Nephron progenitor cell (in vitro differentiated cells): Measurements from ENCODE around the gene NDUFA6.
"Not testable (repeated sequence)": the region's sequence is repeated elsewhere in the genome, so short reads cannot be mapped to it uniquely, and the experiment has no call there.

Experiments used
- DNase-seq: peaks from one replicate; pipeline ENCODE4 v3.0.0; 2021
- H3K27ac Mint-ChIP-seq: 2 replicates; pipeline ENCODE4 v1.8.0; 2021; ENCODE audit warnings: mild to moderate bottlenecking, moderate library complexity, mixed read lengths
- H3K27me3 Mint-ChIP-seq: 2 replicates; pipeline ENCODE4 v1.8.0; 2021; ENCODE audit warnings: mild to moderate bottlenecking, low read depth, mixed read lengths; ENCODE audit not compliant: poor library complexity
- H3K36me3 Mint-ChIP-seq: 2 replicates; pipeline ENCODE4 v1.8.0; 2021; ENCODE audit warnings: low read depth, mixed read lengths
- H3K4me1 Mint-ChIP-seq: 2 replicates; pipeline ENCODE4 v1.8.0; 2021; ENCODE audit warnings: mixed read lengths
- H3K4me3 Mint-ChIP-seq: 2 replicates; pipeline ENCODE4 v1.8.0; 2021; ENCODE audit warnings: mild to moderate bottlenecking, moderate library complexity, mixed read lengths
- H3K9me3 Mint-ChIP-seq: 2 replicates; pipeline ENCODE4 v1.8.0; 2021; ENCODE audit warnings: mild to moderate bottlenecking, moderate library complexity, mixed read lengths
- TF ChIP-seq, protein P1 (sequence below): fragments of 200-600 bp; sonication (generic); IDR thresholded peaks from 2 replicates; pipeline ENCODE4 v1.5.0; 2021; ENCODE audit warnings: antibody characterized with exemption

NDUFA6 gene

DNA sequence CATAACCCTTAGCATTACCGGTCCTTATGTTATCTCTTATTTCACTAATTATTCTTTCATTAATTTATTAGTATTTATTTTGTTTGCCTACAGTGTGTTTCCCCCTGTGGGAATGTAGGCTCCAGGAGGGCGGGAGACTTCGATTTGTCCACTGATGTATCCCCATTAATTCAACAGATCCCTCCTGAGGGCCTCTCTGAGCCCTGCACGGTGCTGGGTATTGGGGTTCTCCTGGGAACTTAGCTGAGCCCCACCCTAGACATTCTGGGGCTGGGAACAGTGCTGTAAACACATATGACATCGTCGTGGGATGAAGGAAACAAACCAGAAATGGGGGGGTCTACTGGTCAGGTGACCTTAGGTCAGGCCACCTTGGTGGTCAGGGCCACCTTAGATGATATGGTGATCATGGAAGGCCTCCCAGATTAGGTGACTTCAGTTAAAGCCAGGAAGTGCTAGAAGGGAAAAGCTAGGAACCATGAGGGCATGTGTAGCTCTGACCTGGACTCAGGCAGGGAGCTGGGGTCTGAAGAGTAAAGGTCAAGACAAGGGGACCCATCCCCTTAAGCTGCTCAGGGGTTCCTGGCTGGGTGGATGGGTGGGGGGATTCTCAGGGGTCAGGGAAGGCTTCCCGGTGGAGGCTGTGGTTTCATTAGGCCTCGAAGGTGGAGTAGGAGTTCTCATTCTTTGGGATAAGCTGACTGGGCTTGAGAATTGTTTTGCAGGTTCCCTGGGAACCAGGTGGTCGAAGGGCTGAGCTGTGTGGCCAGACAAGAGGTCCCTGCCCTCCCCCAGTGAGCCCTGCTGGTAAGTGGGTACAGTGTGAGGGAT lies 15.5 kb downstream of the NDUFA6 start:
- Mint-ChIP-seq H3K4me1 (peaks cover 67% of the 10 kb centered on the region), H3K36me3 (no peaks in the 10 kb centered on the region), H3K27me3 (peaks cover 4% of the 10 kb centered on the region), H3K9me3 (no peaks in the 10 kb centered on the region), H3K27ac (no peak overlapping the region), H3K4me3 (no peak overlapping the region)
- DNase-seq = no peak
- TF ChIP-seq, protein P1, sequence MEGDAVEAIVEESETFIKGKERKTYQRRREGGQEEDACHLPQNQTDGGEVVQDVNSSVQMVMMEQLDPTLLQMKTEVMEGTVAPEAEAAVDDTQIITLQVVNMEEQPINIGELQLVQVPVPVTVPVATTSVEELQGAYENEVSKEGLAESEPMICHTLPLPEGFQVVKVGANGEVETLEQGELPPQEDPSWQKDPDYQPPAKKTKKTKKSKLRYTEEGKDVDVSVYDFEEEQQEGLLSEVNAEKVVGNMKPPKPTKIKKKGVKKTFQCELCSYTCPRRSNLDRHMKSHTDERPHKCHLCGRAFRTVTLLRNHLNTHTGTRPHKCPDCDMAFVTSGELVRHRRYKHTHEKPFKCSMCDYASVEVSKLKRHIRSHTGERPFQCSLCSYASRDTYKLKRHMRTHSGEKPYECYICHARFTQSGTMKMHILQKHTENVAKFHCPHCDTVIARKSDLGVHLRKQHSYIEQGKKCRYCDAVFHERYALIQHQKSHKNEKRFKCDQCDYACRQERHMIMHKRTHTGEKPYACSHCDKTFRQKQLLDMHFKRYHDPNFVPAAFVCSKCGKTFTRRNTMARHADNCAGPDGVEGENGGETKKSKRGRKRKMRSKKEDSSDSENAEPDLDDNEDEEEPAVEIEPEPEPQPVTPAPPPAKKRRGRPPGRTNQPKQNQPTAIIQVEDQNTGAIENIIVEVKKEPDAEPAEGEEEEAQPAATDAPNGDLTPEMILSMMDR = no peak

- Mint-ChIP-seq H3K4me1 (peaks cover 63% of the 10 kb centered on the region), H3K27ac (no peak within 1 kb of the TSS), H3K36me3 (no peaks in the 10 kb centered on the region), H3K4me3 (no peak within 1 kb of the TSS), H3K9me3 (no peaks in the 10 kb centered on the region), H3K27me3 (peaks cover 4% of the 10 kb centered on the region)
- TF ChIP-seq, protein P1 = no peak
- DNase-seq = no peak
Observed at GRCh38 chr22:42074132-42074811, 16.3 kb downstream of the NDUFA6 start, which contains the start of gene PHETA2. PHETA2 (plus strand) TSS chr22:42074248; CDS start chr22:42077294, 3,046 bp downstream.

- Mint-ChIP-seq H3K4me1 (peaks cover 62% of the 10 kb centered on the region), H3K27me3 (peaks cover 4% of the 10 kb centered on the region), H3K36me3 (no peaks in the 10 kb centered on the region), H3K27ac (no peak overlapping the region), H3K4me3 (no peak overlapping the region), H3K9me3 (no peaks in the 10 kb centered on the region)
- TF ChIP-seq, protein P1 = no peak
- no peak for DNase-seq
Observed at GRCh38 chr22:42073621-42074041, 16.9 kb downstream of the NDUFA6 start.

DNA sequence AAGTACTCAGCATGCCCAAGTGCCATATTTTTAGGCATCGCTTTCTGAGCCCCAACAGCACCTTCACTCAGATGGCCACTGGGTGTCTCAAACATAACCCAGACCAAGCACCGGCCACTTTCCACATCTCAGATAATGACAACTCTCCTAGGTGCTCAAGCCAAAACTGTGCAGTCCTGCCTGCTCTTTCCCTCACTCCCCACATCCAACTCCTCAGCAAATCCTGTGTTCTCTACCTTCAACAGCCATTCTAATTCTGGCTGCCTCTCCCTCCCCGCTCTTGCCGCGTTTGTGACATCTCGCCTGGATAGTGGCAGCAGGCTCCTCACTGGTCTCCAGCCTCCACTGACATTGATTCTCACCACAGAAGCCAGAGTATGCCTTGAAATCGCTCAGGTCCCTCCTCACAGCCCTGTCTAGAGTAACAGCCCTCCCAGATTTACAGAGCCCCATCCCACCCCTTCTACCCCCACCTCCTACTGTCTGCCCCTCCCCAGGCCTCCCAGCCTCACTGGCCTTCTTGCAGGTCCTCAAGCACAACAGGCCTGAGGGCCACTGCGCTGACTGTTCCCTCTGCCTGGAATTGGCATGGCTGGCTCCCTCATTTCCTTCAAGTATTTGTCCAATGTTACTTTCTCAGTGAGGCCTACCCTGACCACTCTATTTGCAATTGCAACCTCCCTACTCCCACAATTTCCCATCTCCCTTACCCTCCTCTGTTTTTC lies 17.8 kb downstream of the NDUFA6 start:
- H3K9me3 Mint-ChIP-seq = no peaks in the 10 kb centered on the region
- no peaks in the 10 kb centered on the region for H3K36me3 Mint-ChIP-seq
- H3K4me3 Mint-ChIP-seq = peak overlapping the region; percentile 4
- H3K27me3 Mint-ChIP-seq = peaks cover 4% of the 10 kb centered on the region
- no peak for DNase-seq
- no peak overlapping the region for H3K27ac Mint-ChIP-seq
- TF ChIP-seq, protein P1 = no peak
- H3K4me1 Mint-ChIP-seq = peaks cover 53% of the 10 kb centered on the region

DNA sequence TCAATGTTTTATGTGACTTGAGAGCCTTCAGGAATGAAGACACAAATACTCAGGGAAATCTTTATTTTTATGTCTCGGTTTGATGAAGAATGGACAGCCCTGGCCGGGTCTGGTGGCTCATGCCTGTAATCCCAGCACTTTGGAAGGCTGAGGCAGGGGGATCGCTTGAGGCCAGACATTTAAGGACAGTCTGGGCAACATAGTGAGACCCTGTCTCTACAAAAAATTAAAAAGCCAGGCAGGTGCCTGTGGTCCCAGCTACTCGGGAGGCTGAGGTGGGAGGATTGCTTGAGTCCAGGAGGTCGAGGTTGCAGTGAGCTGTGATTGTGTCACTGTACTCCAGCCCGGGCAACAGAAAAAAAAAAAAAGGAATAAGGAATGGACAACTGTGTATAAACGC lies 19.1 kb downstream of the NDUFA6 start:
- H3K4me3 Mint-ChIP-seq = peak overlapping the region; percentile 87
- H3K9me3 Mint-ChIP-seq, DNase-seq: not testable (repeated sequence)

More for the DNA sequence above, 19.1 kb downstream of the NDUFA6 start:
- not testable (repeated sequence) for H3K27ac Mint-ChIP-seq, H3K27me3 Mint-ChIP-seq, H3K36me3 Mint-ChIP-seq
- H3K4me1 Mint-ChIP-seq = peaks cover 45% of the 10 kb centered on the region
